NCI-H82 treated with DMSO at 0.1 percent for 48 hours (cell line): ENCODE results near the gene ALDH1L1.
"Not testable (repeated sequence)": the region's sequence is repeated elsewhere in the genome, so short reads cannot be mapped to it uniquely, and the experiment has no call there.

ENCODE experiments used
- DNase-seq: peaks from one replicate; lab custom pipeline; 2025; ENCODE audit not compliant: unreplicated experiment; lab: John Stamatoyannopoulos, UW

The ALDH1L1 gene

DNA sequence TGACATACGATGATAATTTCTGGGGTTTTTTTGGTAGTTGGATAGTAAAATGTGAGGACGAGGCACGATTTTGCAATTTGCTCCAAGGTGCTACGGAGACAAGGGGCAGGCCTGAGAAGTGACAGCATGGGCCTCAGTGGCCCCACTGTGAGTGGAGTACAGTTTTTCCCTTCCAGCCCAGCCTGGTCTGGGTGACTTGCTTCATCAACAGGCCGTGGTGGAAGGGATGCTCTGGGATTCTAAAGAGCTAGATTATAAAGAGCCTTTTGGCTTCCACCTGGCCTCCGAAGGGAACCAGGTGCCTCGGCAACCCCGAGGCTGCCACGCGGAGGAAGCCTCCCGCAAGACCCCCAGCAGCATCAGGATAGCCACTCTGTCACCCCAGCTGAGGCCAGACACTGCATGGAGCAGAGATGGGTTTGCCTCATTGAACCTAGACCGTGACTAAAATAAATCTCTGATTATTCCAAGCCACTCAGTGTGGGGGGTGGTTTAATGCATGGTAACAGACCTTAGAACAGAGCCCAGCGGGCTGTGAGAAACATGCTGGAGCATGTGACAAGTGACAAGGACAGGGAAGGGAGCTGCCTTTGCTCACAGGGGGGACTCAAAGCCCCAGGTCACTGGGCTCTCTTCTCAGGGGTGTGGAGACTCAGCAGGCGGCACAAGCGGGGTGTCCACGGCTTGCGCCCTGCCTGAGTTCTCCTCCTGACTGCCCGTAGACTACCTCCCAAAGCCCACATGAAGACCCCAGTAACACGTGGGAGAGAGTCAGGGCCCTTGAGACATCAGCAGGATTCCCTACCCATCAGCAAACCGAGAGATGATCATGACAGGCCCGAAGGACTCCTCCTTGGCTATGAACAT lies 73.8 kb downstream of the ALDH1L1 start:
- no peak for DNase-seq

DNA sequence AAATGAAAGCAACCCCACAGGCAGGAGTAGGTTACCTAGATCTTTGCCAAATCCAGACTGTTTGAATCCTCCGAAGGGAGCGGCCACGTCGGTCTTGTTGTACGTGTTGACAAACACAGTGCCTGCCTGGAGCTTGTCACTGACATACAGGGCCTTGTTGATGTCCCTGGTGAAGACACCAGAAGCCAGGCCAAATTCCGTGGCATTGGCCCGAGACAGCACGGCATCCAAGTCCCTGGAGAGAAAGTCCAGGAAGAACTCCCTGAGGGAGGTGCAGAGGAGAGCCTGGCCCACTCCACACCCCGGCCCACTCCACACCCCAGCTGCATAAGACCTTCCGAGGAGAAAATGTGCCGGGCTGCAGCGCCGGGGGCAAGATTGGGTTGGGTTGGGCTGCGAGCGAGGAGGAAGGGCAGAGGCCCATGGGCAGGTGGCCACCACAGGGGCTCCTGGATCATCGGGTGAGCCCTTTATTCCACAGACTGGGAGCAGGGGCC lies 74.6 kb downstream of the ALDH1L1 start:
- no peak for DNase-seq

- DNase-seq = no peak
Observed at GRCh38 chr3:126104742-126105605, 75.4 kb downstream of the ALDH1L1 start.

GRCh38 chr3:126104028-126104635 lies 76.3 kb downstream of the ALDH1L1 start:
- DNase-seq = no peak

DNA sequence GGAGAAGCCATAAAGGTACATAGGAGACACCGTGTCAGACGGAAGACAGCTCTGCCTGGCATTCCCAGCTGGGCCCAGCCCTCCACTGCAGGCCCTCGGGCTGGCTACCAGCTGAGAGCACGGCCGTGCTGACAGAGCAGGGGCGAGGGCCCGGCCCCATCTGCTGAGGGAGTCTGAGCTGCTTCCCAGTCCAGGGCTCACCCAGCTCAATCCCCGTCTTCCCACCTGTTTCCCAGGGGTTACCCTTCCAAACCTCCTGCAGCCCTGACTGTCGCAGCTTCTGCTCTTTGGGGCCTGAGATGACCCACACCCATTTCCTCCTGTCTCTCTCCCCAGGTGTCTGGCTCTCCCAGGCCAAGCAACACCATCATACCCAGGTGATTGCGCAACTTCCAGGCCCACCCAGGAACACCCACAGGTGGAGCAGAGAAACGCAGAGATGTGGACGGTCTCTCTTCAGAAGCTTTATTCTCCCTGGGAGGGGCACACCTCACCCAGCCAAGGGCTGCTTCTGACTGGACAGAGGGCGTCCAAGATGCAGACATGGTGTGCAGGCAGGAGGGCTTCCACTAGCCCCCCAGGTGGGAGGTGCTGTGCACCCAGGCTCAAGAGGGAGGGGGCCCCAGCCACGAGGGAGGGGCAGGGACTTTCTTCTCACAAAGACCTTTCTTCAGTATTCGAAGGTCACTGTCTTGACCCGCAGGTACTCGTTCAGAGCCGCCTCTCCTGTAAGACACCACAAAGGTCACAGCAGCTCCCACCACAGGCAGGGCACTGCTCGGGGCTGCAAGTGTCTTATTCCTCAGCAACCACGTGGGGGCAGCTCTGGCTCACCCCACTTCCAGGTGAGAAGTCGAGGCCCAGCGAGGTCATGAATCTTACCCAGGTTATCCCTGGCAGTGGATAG lies 77.0 kb downstream of the ALDH1L1 start:
- DNase-seq = no peak

GRCh38 chr3:126102530-126102951 lies 77.8 kb downstream of the ALDH1L1 start:
- no peak for DNase-seq

GRCh38 chr3:126102011-126102410 lies 78.4 kb downstream of the ALDH1L1 start:
- no peak for DNase-seq

DNA sequence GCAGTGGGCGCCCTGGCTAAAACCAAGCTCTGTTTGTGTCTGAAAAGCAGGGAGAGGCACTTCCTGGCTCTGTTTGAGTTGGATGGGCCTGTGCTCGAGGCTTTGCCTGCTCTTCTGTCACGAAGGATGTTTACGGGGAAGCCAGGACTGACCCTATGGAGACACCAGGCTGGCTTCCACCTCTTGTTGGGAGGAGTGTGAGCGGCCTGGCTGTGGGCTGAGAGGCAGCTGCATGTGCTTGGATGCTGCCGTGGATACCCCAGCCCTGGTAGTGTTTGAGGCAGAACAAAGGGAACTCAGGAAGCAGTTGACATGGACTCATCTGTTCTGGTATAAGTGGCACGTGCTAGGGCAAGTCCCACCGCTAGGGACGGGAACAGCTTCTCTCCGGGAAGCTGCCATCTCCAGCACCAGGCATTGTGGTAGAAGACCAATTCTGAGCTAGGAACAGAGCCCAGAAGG lies 78.8 kb downstream of the ALDH1L1 start:
- DNase-seq = no peak

DNA sequence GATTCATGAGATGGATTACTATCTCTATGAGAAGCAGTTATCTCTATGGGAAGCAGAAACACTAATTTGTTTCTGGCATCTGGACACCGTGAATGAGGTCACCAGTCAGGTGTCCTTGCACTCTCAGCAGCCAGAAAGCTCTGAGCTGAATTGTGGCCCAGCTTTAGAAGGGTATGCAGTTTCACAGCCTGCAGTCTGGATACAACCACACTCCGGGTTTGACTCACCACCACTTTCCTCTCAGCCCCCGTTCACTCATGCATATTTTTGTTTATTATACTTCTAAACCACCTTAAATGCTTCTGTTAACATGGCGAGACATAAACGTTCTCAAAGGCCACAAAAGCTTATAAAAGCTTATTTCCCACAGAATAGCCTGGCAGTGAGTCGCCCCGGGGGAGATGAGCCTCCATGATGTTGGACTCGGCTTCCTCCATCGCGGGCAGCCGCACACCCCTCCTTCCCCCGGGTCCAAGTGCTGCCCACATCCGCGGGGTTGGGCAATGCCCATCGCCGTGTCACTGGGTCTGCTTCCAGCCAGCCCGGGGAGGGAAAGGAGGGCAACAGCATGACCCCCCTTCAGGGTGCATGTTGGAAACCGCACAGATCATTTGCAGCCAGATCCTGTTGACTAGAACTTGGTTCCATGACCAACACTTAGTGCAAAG lies 79.6 kb downstream of the ALDH1L1 start:
- DNase-seq = no peak

DNA sequence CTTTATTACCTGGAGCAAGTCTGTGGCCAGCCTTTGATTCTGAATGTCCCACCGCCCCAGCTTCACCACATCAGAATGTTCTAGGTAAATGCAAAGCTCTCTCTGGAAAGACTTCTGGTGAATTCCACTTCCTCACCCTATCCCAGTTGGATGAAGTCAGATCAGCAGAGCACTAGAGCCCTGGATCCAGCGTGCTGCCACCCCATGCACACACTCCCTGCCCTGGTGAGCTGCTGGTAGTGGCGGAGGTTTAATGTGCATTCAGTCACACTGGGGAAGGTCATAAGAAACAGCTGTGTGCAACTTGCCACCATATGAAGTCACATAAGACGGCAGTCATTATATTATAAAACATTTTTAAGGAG lies 80.1 kb downstream of the ALDH1L1 start:
- no peak for DNase-seq

DNA sequence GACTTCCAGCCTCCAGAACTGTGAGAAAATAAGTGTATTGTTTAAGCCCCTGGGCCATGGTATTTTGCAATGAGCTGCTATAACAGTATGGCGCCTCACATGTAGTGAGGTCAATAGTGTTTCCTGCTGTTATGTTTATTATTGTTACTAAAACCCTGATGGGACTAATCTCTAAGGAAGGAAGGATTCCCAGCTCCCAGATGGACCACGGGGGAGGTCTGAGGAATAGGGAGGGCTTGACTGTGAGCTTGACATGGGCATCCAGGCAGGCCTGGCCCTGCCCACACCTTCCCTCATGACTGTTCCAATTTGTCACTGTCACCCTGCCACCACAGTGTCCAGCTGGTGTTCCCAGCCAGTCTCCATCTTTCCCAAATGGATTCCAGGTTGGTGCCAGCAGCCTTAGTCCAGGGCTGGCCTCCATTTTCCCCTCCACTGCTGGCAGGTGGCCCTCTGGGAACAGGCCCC lies 82.0 kb downstream of the ALDH1L1 start:
- DNase-seq = no peak

DNA sequence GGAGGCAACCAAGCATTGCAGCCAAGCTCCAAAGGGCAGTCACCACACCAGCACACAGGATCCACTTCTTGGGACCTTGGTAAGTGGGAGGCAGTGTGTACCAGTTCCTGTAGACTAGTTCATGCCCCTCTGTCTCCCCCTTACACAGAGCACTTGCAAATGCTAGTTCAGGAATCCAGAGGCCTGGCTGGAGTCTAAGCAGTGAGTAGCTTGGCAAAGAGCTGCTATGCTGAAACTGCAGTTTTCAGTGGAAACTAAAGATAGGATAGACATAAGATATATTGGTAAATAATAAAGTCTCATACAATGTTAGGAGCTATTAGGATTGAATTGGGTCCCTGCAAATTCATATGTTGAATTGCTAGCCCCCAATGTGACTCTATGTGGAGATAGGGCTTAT lies 82.6 kb downstream of the ALDH1L1 start:
- DNase-seq = no peak

DNA sequence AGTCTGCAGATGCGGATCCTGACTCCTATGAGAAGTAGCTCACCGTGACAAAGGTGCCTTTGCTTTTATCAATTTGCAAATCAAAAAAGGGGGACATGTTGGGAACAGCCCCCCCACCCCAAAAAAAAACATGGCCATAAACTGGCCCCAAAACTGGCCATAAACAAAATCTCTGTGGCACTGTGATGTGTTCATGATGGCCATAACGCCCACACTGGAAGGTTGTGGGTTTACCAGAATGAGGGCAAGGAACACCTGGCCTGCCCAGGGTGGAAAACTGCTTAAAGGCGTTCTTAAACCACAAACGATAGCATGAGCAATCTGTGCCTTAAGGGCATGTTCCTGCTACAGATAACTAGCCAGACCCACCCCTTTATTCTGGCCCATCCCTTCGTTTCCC lies 84.1 kb downstream of the ALDH1L1 start:
- not testable (repeated sequence) for DNase-seq

DNA sequence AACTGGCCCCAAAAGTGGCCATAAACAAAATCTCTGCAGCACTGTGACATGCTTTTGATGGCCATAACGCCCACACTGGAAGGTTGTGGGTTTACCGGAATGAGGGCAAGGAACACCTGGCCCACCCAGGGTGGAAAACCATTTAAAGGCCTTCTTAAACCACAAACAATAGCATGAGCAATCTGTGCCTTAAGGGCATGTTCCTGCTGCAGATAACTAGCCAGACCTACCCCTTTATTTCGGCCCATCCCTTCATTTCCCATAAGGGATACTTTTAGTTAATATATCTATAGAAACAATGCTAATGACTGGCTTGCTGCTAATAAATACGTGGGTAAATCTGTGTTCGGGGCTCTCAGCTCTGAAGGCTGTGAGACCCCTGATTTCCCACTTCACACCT lies 88.3 kb downstream of the ALDH1L1 start:
- not testable (repeated sequence) for DNase-seq

DNA sequence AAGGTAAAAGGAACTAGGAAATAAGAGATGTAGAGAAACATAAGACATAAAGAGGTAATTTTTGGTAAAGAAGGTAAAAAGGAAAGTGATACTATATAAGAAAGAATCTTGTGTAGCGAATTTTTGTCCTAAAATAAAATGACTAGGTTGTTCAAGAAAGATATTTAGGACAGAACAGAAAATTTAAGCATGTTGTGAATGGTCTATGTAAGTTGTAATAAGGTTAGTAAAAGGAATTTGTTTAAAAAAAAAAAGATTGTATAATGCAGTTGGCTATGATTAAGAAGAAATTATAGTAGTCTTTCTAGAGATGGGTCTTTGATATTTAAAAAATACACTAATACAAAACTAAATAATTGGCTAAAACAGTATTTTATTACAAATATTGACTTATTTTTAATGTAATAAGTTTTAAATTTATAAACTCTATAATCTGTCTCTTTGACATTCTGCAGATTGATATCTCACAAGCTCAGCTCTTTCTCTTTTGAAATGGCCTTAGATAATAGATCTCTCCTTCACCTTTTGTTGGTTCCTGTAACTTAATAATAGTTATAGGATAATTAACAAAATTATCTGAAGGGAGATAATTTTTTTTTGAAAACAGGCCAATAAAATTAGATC lies 92.7 kb downstream of the ALDH1L1 start:
- DNase-seq = no peak

GRCh38 chr3:126085841-126086240 lies 94.5 kb downstream of the ALDH1L1 start:
- no peak for DNase-seq

- DNase-seq = no peak
Observed at GRCh38 chr3:126085276-126085675, 95.1 kb downstream of the ALDH1L1 start.

GRCh38 chr3:126084768-126085180 lies 95.6 kb downstream of the ALDH1L1 start:
- DNase-seq = no peak
